Germinal center (tissue), 1 donor: ENCODE measurements around the gene STRN3.

Experiments
- DNase-seq: peaks from one replicate; pipeline ENCODE4 v3.0.0; 2012; ENCODE audit warnings: mixed read lengths, low spot score

The STRN3 gene

DNA sequence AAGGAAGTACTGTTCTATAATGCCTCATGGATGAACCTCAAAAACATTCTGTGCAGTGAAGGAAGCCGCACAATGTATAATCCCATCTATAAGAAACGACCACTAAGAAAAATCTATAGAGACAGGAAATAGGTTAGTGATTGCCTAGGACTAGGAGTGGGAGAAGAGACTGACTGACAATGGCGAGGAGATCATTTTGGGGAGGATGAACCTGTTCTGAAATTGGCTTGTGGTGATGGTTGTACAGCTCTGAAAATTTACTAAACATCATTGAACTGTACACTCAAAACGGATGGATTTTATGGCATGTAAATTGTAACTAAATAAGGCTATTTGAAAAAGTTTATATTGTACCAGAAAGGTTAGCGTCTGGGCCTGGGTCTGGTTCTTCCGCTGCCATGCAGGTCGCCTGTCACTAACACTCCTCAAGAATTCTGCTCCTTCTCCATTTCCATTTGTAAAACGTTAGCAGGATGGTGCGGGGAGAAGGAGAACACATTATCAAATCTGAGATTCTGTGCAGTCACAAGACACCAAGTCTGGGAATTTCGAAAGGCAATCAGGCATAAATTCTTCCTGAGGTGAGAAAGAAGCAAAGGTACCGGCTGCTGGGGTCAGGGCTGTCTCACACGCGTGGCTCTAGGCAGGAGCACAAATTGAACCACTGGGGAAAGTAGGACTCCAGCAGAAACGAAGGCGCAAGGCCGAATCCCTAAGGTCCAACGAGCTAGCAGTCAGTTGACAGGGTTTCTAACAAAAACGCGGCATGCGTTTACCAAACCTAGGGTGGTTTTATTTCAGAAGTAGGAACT is 152.7 kb downstream of the STRN3 start:
- no peak for DNase-seq

DNA sequence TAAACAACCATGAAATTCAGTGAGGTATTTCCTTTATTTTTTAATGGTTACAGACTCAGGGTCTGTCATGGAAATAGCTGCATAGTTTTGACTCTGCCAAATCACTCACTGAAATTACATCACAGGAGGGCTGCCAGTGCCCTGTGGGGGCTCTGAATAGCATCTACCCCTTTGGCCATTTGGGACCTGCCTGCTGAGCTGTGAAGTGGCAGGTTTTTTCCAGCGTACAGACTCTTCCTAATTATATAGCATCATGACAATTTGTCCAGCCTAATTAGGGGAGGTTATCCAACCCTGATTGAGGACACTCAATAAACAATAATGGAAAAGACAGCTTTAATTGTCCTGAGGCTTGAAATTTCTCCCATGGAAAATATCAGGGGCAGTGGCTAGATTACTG is 153.6 kb downstream of the STRN3 start:
- no peak for DNase-seq

DNA sequence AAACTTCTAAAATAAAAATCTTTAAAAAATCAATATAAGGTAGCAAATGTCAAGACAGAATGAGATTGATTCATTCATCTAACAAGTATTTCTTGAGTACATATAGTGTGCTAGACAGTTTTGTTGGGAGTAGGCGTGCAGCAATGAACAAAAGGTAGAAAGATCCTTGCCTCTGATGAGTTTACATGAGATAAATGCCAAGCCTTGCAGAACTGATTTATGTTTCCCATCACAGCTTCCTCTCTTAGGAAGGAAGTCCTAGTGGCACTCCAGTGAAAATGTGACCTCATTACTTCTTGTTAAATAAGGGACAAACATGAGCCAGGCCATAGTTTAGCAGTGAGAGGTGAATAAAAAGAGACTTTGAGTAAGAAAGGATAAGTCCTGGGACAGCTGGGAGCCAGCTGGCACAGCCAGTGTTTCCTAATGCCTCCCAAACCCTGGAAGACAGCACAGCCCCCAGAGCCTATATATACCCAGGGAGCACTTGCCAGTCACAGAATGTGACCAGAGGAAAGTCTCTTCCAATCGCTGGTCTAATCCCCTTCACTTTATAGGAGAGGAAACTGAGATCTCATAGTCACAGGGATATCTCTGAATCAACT is 156.5 kb downstream of the STRN3 start:
- DNase-seq: no peak

DNA sequence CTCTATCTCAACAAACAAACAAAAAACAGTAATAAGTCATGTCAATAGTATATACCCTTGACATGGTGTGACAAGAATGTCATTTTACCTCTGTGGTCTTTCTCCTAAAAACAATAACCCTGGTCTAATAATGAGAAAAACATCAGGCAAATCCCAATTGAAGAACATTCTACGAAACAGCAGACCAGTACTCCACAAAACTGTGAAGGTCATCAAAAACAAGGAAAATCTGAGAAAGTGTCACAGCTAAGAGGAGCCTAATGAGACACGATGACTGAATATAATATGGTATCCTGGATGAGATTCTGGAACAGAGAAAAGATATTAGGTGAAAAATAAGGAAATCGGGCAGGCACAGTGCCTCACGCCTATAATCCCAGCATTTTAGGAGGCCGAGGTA is 157.4 kb downstream of the STRN3 start:
- no peak for DNase-seq

DNA sequence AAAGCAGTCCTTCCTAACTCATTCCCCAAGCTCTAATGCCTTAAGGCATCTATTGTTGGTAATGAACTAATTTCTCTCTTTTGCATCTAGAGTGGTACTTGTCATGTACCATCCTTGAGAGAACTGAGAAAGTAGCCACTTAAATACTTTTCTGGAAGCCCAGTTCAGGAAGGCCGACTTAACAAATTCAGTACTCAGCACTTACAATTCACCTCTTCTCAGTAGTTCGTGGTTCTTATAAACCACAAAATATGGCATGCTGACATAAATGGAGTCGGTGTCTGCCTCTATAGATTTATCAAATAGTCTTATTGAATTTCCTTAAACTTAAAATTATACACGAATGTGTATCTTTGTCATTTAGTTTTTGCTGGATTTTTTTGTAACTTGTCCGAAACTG is 161.2 kb downstream of the STRN3 start:
- no peak for DNase-seq

DNA sequence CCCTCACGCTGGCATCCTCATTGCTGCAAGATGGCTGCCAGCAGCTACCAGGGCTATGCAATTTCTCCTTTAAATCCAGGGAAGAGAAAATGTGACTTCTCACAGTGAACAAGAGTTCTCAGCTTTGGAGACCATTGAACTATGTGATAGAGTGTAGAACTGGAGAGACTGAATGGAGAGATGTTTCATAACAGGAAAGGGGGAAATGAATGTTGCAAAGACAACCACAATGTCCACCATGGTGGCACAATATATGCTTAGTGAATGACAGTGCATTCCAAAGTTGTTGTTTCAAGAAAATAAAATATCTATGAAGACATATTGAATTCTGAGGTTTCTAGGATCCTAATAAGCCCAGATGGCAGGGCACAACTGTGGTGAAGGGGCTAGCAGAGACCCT is 165.0 kb downstream of the STRN3 start:
- no peak for DNase-seq

DNA sequence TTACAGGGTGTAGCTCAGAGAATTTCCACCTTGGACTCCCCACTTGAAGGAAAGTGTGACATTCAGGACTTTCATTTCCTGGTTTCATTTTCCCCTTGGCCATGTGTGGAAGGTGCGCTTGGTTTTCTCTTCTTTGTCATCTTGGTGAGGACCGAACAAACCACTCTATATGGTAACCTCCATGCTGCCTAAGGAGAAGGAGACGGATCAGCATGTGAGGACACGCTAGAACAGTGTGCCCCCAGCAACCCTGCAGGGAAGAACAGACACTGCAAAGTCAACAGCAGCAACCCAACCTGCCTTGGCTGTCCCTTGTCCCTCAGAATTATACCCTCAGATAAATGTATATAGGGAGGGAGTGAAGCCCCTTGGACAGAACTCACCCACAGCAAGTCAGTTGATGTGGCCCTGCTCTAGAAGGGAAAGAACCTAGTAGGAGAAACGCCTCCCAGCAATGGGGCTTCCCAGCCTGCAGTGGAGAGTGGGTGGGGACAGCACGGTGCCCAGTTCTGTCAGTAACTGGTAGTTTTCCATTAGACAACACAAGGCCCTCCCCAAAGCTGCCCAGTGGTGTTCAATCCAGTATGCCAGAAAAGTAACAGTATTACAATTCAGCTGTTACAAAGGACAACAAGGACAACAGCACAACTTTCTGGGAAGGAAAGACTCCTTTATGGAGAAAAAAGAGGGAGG is 170.7 kb downstream of the STRN3 start:
- DNase-seq: no peak

DNA sequence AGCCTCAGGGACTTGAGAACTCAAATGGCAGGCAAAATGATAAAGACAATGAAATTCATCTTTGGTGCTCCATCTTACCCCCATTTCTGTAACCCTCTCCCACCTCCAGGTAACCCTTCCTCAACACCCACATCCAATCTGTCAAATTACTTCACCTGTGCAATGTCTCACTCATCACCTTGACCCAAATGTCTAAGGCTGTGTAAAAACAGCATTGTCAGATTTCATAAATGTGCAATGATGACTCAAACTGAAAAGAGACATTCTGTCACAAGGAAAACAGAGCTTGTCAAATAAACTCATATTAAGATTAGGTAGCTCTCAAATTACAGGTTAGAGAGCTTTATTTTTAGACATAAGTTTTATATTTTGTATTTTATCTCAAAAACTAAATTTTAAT is 171.7 kb downstream of the STRN3 start:
- no peak for DNase-seq

DNA sequence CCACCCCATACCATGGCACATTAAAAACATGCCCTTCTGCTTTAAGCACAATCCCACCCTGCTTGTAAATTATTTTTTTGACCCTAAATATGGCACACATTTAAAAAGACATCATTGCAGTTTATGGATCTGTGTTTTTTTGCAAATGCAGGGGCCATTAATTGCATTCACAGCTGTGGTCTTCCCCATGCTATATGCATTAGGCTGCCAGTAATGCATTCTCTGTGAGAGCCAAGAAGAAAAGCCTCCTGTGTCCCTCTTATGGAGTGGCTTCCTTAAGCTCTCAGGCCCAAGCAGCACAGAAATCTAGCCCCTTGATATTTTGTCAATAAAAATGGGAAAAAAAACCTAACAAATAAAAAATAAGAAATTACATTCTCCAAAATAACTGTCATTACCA is 172.2 kb downstream of the STRN3 start:
- no peak for DNase-seq

DNA sequence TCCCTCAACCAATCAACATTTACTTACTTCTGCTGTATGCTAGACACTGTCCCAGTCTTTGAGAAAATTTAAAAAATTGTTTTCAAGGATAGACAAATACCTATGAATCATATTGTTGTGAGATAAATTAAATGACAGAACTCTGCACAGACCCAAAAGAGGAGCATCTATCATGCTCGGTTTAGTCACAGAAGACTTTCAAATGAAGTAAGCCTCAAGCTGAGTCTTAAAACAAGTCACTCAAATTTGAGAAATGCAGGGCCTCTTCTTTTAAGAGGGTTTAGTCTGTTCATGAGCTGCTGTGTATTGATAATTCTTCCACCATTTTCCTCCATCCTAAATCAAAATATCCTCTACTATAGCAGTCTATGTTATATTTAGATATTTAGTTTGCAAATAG is 176.2 kb downstream of the STRN3 start:
- DNase-seq: no peak

DNA sequence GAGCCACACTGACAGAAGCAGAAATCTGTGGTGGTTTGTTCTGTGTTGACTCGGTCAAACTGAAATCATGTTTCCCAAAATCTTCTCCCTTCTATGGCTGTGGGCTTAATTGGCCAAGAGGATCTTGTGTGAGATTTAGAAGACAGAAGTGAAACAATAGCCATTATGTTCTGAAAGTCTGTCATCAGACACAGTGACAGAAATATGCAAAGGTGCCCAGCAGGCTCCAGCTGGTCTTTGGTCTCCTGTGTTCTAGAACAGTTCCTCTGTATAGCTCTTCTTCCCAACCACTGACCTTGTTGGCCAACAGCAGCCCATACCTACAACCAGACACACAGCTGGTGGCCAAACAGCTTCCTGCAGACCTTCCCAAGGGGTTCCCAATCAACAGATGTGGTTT is 176.8 kb downstream of the STRN3 start:
- no peak for DNase-seq

DNA sequence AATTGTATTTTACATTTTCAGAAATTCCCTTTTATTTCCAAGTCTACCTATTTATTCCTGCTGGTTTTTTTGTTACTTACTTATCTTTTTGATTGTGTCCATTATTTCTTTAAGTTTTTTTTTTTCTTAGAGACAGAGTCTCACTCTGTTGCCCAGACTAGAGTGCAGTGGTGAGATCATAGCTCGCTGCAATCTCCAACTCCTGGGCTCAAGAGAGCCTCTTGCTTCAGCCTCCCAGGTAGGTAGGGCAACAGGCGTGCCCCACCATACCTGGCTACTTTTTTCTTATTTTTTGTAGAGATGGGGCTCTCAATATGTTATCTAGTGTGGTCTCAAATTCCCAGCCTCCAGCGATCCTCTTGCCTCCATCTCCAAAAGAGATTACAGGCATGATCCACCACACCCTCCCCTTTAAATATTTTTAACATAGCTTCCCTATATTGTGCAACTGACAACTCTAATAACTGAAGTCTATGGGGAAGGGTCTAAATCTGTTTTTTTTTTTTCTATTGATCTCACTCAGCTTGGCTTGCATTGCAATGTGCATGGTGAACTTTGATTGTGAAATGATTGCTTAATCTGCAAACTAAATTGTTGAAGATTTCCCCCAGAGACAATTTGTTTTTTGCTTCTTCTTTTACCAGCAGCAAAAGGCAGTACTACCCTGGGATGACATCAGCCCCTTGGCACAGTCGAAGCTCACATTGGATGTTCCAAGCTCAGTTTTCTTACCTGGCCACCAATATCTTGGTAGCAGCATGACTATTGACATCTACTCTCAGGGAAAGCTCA is 177.5 kb downstream of the STRN3 start:
- DNase-seq: no peak
